SK-N-SH treated with all-trans-retinoic acid at 6 μM for 48 hours (cell line): ENCODE data around the gene ARHGAP11A.

Source experiments
- CSDC2 ChIP-seq: fragments of 250-450 bp; sonication (Bioruptor Pico); IDR thresholded peaks from 2 replicates; pipeline ENCODE4 v1.5.0; 2020; ENCODE audit warnings: mild to moderate bottlenecking, moderate library complexity
- ESRRG ChIP-seq: fragments of 250-450 bp; sonication (Bioruptor Pico); IDR thresholded peaks from 2 replicates; pipeline ENCODE4 v1.6.1; 2021; ENCODE audit warnings: mild to moderate bottlenecking
- RARB ChIP-seq: fragments of 250-450 bp; sonication (Bioruptor Pico); IDR thresholded peaks from 2 replicates; pipeline ENCODE4 v1.8.0; 2021; ENCODE audit warnings: mild to moderate bottlenecking, moderate library complexity
- TF ChIP-seq, protein P1 (sequence below): fragments of 250-450 bp; sonication (Bioruptor Pico); IDR thresholded peaks from 2 replicates; pipeline ENCODE4 v1.5.0; 2020; ENCODE audit warnings: mild to moderate bottlenecking, moderate library complexity

DNA sequence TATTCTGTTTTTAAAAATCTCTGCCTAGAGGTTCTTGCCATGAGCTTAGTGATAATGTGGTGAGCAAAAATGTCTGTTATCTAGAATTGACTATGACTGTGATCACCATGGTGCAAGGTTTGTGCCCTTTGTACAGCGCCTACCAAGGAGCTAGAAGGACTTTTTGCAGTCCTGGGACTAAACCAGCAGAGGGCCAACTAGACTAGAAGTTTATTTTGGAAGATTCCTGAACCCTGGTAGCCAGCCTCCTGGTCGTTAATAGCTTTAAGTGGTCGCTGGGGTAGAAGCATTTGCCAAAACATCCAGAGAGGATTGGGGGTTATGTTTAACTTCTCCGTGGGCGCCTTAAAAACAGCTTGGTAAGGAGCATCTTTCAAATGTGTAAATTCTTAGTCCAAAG is 34.0 kb downstream of the ARHGAP11A start:
- TF ChIP-seq ESRRG (CRISPR knock-in tag) (no peak), RARB (CRISPR knock-in tag) (no peak), CSDC2 (CRISPR knock-in tag) (no peak)
- TF ChIP-seq, protein P1, sequence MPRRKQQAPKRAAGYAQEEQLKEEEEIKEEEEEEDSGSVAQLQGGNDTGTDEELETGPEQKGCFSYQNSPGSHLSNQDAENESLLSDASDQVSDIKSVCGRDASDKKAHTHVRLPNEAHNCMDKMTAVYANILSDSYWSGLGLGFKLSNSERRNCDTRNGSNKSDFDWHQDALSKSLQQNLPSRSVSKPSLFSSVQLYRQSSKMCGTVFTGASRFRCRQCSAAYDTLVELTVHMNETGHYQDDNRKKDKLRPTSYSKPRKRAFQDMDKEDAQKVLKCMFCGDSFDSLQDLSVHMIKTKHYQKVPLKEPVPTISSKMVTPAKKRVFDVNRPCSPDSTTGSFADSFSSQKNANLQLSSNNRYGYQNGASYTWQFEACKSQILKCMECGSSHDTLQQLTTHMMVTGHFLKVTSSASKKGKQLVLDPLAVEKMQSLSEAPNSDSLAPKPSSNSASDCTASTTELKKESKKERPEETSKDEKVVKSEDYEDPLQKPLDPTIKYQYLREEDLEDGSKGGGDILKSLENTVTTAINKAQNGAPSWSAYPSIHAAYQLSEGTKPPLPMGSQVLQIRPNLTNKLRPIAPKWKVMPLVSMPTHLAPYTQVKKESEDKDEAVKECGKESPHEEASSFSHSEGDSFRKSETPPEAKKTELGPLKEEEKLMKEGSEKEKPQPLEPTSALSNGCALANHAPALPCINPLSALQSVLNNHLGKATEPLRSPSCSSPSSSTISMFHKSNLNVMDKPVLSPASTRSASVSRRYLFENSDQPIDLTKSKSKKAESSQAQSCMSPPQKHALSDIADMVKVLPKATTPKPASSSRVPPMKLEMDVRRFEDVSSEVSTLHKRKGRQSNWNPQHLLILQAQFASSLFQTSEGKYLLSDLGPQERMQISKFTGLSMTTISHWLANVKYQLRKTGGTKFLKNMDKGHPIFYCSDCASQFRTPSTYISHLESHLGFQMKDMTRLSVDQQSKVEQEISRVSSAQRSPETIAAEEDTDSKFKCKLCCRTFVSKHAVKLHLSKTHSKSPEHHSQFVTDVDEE (CRISPR knock-in tag), result no peak
